ENCODE results near the gene KLK7.

- TF ChIP-seq YY1 (IDR thresholded peaks at IDR 0.05; ENCODE audit: insufficient read depth, insufficient read length): no peak
- no peak for TF ChIP-seq SUZ12 (IDR thresholded peaks at IDR 0.05; ENCODE audit: extremely low read depth, insufficient read depth, insufficient read length)
These were observed 14.3 kb upstream of the KLK7 start for GRCh38 chr19:50998061-50998460.
